HG02973 (cell line): Measurements from ENCODE around the gene PRG2.
A peak's percentile ranks its signal among the peaks of the same experiment; 100 is the strongest.
"Not testable (repeated sequence)": the region's sequence is repeated elsewhere in the genome, so short reads cannot be mapped to it uniquely, and the experiment has no call there.

Source experiments
- ATAC-seq: cut with Tn5 transposase; IDR thresholded peaks from one replicate; pipeline ENCODE4 v1.9.1; 2021; ENCODE audit warnings: moderate library complexity; ENCODE audit not compliant: unreplicated experiment

Gene PRG2

GRCh38 chr11:57348636-57349313 is 41.7 kb downstream of the PRG2 start:
- ATAC-seq: no peak

- ATAC-seq: no peak
These were observed 42.4 kb downstream of the PRG2 start for GRCh38 chr11:57348052-57348451.

DNA sequence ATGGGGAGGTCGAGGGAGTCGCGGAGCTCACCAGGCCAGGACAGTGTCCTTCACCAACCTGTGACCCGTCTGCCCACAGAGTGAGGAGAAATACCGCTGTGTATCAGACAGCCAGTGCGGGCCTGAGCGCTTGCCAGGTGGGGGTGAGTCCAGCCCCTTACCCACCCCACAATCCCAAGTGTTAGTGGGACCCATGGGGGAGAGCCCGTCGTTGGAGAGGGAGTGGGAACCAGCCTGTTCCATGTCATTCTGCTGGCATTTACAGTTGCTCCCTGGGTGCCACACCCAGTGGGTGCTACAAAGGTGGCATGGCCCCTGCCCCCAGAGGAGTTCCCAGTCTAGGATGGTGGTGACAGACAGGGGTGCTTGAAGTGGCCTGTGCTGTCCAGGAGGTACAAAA is 43.1 kb downstream of the PRG2 start:
- ATAC-seq: no peak

DNA sequence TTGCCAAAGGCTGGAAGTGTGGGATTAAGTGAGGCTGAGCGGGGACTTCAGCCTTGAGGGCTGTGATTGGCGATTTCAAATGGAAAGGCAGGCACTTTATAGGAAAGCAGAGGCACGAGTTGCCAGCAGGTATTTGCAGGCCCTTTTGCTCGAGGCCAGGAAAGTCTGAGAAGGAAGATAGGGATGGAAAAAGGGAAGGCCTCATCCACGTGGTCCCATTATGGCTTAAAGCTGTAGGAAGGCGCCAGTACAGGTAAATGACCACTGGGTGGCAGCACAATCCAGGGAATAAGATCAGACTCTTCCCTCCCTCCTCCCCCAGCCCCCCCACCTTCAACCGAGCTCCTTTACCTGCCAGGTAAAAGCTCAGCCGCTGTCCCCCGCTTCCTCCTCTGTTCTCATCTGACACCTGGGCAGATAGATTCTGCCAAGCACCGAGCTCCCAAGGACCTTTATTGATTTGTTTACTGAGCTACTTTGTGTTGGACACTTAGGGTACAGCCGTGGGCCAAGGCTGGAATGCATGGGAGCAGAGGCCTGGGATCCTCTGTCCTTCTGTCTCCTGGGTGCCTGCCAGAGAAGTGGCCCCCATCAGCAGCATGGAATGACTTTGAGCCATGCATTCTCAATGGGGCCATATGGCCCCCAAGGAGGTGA is 44.8 kb downstream of the PRG2 start:
- ATAC-seq: peak; percentile 64

DNA sequence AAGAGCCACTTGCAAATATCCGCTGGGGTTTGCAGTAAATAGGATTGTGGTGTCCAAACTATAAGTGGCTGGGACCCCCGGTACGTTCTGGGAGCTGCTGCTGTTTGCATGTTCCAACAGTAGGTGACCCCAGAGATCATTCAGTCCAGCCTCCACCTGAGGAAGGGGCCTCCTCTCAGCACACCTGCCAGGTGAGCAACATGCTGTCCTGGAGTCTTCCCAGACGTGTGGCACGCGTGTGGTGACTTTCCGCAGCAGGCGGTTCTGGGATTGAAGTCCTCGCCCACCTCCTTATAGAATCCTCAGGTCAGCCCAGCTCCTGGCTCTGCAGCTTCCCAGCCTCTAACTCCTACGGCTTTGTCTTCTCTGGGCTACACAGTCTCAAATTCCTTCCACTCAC is 45.6 kb downstream of the PRG2 start:
- no peak for ATAC-seq

GRCh38 chr11:57343825-57344224 is 46.6 kb downstream of the PRG2 start:
- no peak for ATAC-seq

DNA sequence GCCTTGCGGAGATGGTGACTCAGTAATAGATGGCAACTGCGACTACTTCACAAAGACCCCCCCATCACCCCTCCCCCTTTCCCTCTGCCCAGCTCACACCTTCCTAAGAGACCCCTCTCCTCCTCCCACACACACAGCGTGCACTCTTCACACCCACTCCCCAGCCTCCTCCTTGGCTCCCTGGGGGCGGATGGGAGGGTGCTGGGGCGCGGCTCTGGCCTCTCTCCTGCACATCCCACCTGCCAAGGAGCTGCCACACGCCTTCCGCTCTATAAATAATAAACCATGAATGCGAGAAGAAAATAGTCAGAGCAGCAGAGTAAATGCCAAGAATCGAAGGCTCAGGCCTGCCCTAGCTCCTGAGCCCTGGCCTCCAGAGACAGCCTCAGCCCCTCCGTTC is 47.7 kb downstream of the PRG2 start:
- ATAC-seq: no peak

GRCh38 chr11:57341250-57341808 is 49.1 kb downstream of the PRG2 start:
- no peak for ATAC-seq

DNA sequence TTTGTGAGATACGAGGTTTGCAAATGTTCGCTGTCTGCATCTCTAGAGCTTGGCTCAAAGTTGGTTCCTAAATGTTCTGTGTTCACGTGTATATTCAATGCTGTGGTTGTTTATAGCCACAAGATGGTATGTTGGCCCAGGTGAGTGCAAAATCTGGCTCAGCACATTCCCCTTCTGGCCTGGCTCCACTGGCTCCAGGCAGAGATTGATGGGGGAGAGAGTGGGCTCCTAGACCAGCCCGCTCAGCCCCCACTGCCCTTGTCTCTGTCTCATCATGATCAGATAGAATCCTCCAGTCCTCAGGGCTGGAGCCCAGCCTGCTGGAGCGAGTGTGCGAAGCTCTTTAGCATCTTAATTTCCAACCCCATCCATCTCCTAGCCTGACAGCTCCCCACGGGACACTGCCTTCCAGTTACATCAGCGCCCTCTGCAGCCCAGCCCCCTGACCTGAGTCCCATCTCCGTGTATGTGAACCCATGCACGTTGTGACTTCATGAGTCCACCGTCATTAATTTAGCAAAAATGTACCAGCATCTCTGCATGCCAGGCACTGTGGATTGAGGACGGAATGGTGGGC is 50.3 kb downstream of the PRG2 start:
- no peak for ATAC-seq

- ATAC-seq: no peak
These were observed 51.1 kb downstream of the PRG2 start for GRCh38 chr11:57339328-57339727.

DNA sequence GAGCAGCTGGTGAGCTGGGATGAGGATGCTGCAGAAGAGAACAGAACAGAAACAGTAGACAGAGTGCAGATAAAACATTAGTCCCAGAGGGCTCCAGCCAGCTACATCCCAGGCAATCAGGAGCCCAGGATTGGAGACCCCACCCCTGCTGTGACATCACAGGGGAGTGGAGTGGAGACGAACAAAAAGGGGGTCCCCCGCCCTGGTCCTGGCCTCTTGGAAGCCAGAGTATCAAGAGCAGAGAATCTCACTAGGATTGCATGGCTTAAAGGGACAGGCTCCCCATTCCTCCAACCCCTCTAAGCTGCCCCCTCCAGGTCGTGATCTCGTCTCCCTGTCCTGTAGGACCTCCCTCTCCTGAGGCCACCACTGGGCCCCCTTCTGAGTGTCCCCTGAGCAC is 52.3 kb downstream of the PRG2 start, which contains the start of gene P2RX3:
TSS of gene P2RX3 (plus strand) at position 211 of the 400 bp plus-strand sequence. CDS start 199 bp downstream, outside the sequence.
- ATAC-seq: no peak

GRCh38 chr11:57336856-57337255 is 53.6 kb downstream of the PRG2 start:
- not testable (repeated sequence) for ATAC-seq
